ENCODE measurements around the gene MCF2L.
A peak's percentile ranks its signal among the peaks of the same experiment; 100 is the strongest.

MCF2L gene

DNA sequence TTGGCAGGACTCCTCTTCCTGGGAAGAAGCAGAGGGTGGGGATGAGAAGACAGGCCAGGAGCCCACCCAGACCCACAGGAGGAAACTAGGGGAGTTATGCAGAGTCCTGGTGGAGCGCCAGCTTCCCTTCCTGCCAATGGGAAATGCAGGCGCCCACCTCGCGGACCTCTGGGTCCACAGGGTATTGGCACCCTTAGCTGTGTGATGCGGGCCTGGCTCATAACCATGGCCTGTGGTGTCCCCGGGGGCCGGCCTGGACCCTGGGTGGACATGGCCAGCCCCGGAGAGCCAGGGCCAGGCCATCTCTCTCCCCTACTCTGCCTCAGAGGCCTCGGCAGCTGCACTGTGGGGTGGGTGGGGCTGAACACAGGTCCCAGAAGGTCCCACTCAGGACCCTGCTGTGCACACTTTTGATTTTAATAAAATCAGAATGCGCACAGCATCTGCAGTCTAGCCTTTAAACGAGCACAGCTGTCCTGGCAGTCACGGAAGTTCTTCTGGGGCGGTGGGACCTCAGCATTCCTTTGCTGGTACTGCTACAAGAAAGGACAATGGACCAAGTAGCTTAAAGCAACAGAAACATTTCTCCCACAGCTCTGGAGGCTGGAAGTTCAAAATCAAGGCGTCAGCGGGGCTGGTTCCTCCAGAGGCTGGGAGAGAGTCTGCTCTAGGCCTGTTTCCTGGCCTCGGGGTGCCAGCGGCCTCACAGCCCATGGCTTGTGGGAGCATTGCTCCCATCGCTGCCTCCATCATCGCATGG lies 155.4 kb downstream of the MCF2L start:
- no peaks in the 10 kb centered on the region for H3K36me3 ChIP-seq (ENCODE audit: control insufficient read depth in 5 of 5, insufficient read depth in 5 of 5, low read length in 5 of 5)
- no peak overlapping the region for H3K9ac ChIP-seq (ENCODE audit: low read length in 5 of 5)
- H3K4me1 ChIP-seq (ENCODE audit: control insufficient read depth in 5 of 5, insufficient read depth in 5 of 5, low read length in 5 of 5): peaks cover 0 to 7% (median 0%) of the 10 kb centered on the region in 5 donors

DNA sequence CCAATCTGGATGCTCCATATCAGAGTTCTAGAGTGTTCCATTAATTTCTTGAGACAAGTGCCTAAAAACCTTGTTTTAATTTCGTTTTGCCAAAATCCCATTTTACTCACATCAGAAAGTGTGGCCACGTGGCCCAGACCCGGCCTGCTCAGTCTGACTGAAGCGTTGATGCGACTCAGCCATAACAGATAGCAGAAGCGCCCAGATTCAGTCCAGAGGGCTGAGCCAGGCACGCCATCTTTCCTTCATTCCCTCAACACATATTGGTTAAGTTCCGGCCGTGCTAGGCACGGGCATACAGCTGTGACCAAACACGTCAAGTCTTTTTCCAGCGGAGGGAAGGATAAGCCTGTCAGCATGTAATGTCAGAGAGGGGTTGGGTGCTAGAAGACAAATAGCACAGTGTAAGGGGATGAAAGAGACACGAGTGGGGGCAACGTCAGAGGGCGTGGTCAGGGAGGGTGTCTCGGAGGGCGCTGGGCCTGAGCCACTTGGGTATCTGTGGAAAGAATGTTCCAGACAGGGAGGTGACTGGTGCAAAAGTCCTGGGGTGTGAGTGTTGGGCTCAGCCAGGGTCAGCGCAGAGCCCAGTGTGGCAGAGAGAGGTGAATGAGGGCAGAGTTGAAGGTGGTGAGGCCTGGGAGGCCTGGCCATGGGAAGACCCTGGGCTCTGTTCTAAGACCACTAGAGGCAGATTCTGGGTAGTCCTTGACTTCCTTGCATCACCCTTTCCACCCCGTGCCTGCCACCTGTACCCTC lies 156.7 kb downstream of the MCF2L start:
- Histone ChIP-seq H3K27me3 (ENCODE audit: control insufficient read depth in 5 of 5, insufficient read depth in 4 of 5, low read length in 5 of 5) (peaks cover 5 to 36% (median 27%) of the 10 kb centered on the region in 5 donors), H3K4me3 (ENCODE audit: low read depth in 1 of 5, low read length in 5 of 5) (no peak overlapping the region), H3K36me3 (ENCODE audit: control insufficient read depth in 5 of 5, insufficient read depth in 5 of 5, low read length in 5 of 5) (peaks cover 0 to 2% (median 0%) of the 10 kb centered on the region in 5 donors), H3K27ac (ENCODE audit: low read depth, low read length) (no peak overlapping the region), H3K4me1 (ENCODE audit: control insufficient read depth in 5 of 5, insufficient read depth in 5 of 5, low read length in 5 of 5) (peaks cover 0 to 12% (median 0%) of the 10 kb centered on the region in 5 donors), H3K9me3 (ENCODE audit: control insufficient read depth in 5 of 5, low read length in 5 of 5) (no peaks in the 10 kb centered on the region), H3K9ac (ENCODE audit: low read length in 5 of 5) (no peak overlapping the region)

More for the DNA sequence above, 155.4 kb downstream of the MCF2L start:
- Histone ChIP-seq H3K27me3 (ENCODE audit: control insufficient read depth in 5 of 5, insufficient read depth in 4 of 5, low read length in 5 of 5) (peaks cover 5 to 31% (median 23%) of the 10 kb centered on the region in 5 donors), H3K4me3 (ENCODE audit: low read depth in 1 of 5, low read length in 5 of 5) (no peak overlapping the region), H3K9me3 (ENCODE audit: control insufficient read depth in 5 of 5, low read length in 5 of 5) (no peaks in the 10 kb centered on the region), H3K27ac (ENCODE audit: low read depth, low read length) (no peak overlapping the region)

- H3K4me1 ChIP-seq (ENCODE audit: control insufficient read depth in 5 of 5, insufficient read depth in 5 of 5, low read length in 5 of 5): peaks cover 0 to 12% (median 0%) of the 10 kb centered on the region in 5 donors
- no peak overlapping the region for H3K4me3 ChIP-seq (ENCODE audit: low read depth in 1 of 5, low read length in 5 of 5)
- H3K36me3 ChIP-seq (ENCODE audit: control insufficient read depth in 5 of 5, insufficient read depth in 5 of 5, low read length in 5 of 5): peaks cover 0 to 2% (median 0%) of the 10 kb centered on the region in 5 donors
- H3K9me3 ChIP-seq (ENCODE audit: control insufficient read depth in 5 of 5, low read length in 5 of 5): no peaks in the 10 kb centered on the region
- peaks cover 5 to 33% (median 24%) of the 10 kb centered on the region in 5 donors for H3K27me3 ChIP-seq (ENCODE audit: control insufficient read depth in 5 of 5, insufficient read depth in 4 of 5, low read length in 5 of 5)
- H3K9ac ChIP-seq (ENCODE audit: low read length in 5 of 5): no peak overlapping the region
- no peak overlapping the region for H3K27ac ChIP-seq (ENCODE audit: low read depth, low read length)
Observed at GRCh38 chr13:113126265-113127150, 157.5 kb downstream of the MCF2L start.

- H3K27ac ChIP-seq (ENCODE audit: low read depth, low read length): no peak overlapping the region
- no peaks in the 10 kb centered on the region for H3K9me3 ChIP-seq (ENCODE audit: control insufficient read depth in 5 of 5, low read length in 5 of 5)
- peaks cover 0 to 2% (median 0%) of the 10 kb centered on the region in 5 donors for H3K36me3 ChIP-seq (ENCODE audit: control insufficient read depth in 5 of 5, insufficient read depth in 5 of 5, low read length in 5 of 5)
- H3K4me1 ChIP-seq (ENCODE audit: control insufficient read depth in 5 of 5, insufficient read depth in 5 of 5, low read length in 5 of 5): peaks cover 0 to 5% (median 0%) of the 10 kb centered on the region in 5 donors
- H3K27me3 ChIP-seq (ENCODE audit: control insufficient read depth in 5 of 5, insufficient read depth in 4 of 5, low read length in 5 of 5): peaks cover 0 to 23% (median 9%) of the 10 kb centered on the region in 5 donors
- no peak overlapping the region for H3K9ac ChIP-seq (ENCODE audit: low read length in 5 of 5)
- H3K4me3 ChIP-seq (ENCODE audit: low read depth in 1 of 5, low read length in 5 of 5): peak overlapping the region in 2 of 5 donors; percentile 46 to 48
Observed at GRCh38 chr13:113129480-113129879, 160.5 kb downstream of the MCF2L start.

- Histone ChIP-seq H3K27me3 (ENCODE audit: control insufficient read depth in 5 of 5, insufficient read depth in 4 of 5, low read length in 5 of 5) (peaks cover 0 to 20% (median 9%) of the 10 kb centered on the region in 5 donors), H3K27ac (ENCODE audit: low read depth, low read length) (no peak overlapping the region), H3K4me1 (ENCODE audit: control insufficient read depth in 5 of 5, insufficient read depth in 5 of 5, low read length in 5 of 5) (peaks cover 0 to 5% (median 0%) of the 10 kb centered on the region in 5 donors), H3K9me3 (ENCODE audit: control insufficient read depth in 5 of 5, low read length in 5 of 5) (no peaks in the 10 kb centered on the region), H3K36me3 (ENCODE audit: control insufficient read depth in 5 of 5, insufficient read depth in 5 of 5, low read length in 5 of 5) (peaks cover 0 to 2% (median 0%) of the 10 kb centered on the region in 5 donors), H3K4me3 (ENCODE audit: low read depth in 1 of 5, low read length in 5 of 5) (peak overlapping the region in 4 of 5 donors; percentile 6 to 48 (median 32)), H3K9ac (ENCODE audit: low read length in 5 of 5) (no peak overlapping the region)
Observed at GRCh38 chr13:113129921-113130750, 161.1 kb downstream of the MCF2L start.

GRCh38 chr13:113135281-113135760 lies 166.3 kb downstream of the MCF2L start:
- Histone ChIP-seq H3K36me3 (ENCODE audit: control insufficient read depth in 5 of 5, insufficient read depth in 5 of 5, low read length in 5 of 5) (peaks cover 0 to 2% (median 0%) of the 10 kb centered on the region in 5 donors), H3K9me3 (ENCODE audit: control insufficient read depth in 5 of 5, low read length in 5 of 5) (no peaks in the 10 kb centered on the region), H3K9ac (ENCODE audit: low read length in 5 of 5) (no peak overlapping the region), H3K4me1 (ENCODE audit: control insufficient read depth in 5 of 5, insufficient read depth in 5 of 5, low read length in 5 of 5) (no peaks in the 10 kb centered on the region), H3K4me3 (ENCODE audit: low read depth in 1 of 5, low read length in 5 of 5) (no peak overlapping the region), H3K27me3 (ENCODE audit: control insufficient read depth in 5 of 5, insufficient read depth in 4 of 5, low read length in 5 of 5) (peaks cover 0 to 4% (median 0%) of the 10 kb centered on the region in 5 donors), H3K27ac (ENCODE audit: low read depth, low read length) (no peak overlapping the region)

DNA sequence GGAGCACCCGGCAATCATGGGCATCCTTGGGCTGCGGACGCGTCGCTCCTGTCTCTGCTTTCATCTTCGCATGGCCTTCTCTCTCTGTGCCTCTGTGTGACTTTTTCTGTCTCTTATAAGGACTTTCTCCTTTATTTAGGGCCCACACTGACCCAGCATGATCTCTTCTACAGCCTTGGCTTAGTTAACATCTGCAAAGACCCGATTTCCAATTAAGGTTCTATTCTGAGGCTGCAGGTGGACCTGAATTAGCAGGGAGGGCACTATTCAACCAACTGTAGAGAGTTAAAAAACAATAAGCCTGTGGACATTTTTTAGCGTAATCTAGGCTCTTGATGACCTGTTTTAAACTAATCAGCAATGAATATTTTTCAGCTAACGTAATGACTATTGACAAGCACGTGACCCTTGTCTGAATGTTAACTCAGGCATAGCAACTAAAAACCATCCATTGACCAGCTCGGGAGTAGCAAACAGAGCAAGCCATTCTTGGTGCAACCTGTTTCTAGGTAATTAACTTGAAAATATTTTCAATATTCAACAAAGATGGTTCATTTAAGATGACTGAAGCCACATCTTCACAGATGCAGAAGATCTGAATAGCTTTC lies 168.8 kb downstream of the MCF2L start:
- H3K4me3 ChIP-seq (ENCODE audit: low read depth in 1 of 5, low read length in 5 of 5): no peak overlapping the region
- H3K9ac ChIP-seq (ENCODE audit: low read length in 5 of 5): no peak overlapping the region
- no peaks in the 10 kb centered on the region for H3K9me3 ChIP-seq (ENCODE audit: control insufficient read depth in 5 of 5, low read length in 5 of 5)
- H3K27ac ChIP-seq (ENCODE audit: low read depth, low read length): no peak overlapping the region
- peaks cover 0 to 4% (median 0%) of the 10 kb centered on the region in 5 donors for H3K36me3 ChIP-seq (ENCODE audit: control insufficient read depth in 5 of 5, insufficient read depth in 5 of 5, low read length in 5 of 5)
- H3K27me3 ChIP-seq (ENCODE audit: control insufficient read depth in 5 of 5, insufficient read depth in 4 of 5, low read length in 5 of 5): peaks cover 0 to 4% (median 0%) of the 10 kb centered on the region in 5 donors
- H3K4me1 ChIP-seq (ENCODE audit: control insufficient read depth in 5 of 5, insufficient read depth in 5 of 5, low read length in 5 of 5): no peaks in the 10 kb centered on the region

- H3K4me3 ChIP-seq (ENCODE audit: low read depth in 1 of 5, low read length in 5 of 5): no peak overlapping the region
- peaks cover 0 to 4% (median 0%) of the 10 kb centered on the region in 5 donors for H3K36me3 ChIP-seq (ENCODE audit: control insufficient read depth in 5 of 5, insufficient read depth in 5 of 5, low read length in 5 of 5)
- peaks cover 0 to 4% (median 1%) of the 10 kb centered on the region in 5 donors for H3K27me3 ChIP-seq (ENCODE audit: control insufficient read depth in 5 of 5, insufficient read depth in 4 of 5, low read length in 5 of 5)
- H3K4me1 ChIP-seq (ENCODE audit: control insufficient read depth in 5 of 5, insufficient read depth in 5 of 5, low read length in 5 of 5): no peaks in the 10 kb centered on the region
- H3K9me3 ChIP-seq (ENCODE audit: control insufficient read depth in 5 of 5, low read length in 5 of 5): no peaks in the 10 kb centered on the region
- no peak overlapping the region for H3K27ac ChIP-seq (ENCODE audit: low read depth, low read length)
- no peak overlapping the region for H3K9ac ChIP-seq (ENCODE audit: low read length in 5 of 5)
Observed at GRCh38 chr13:113138792-113139551, 170.0 kb downstream of the MCF2L start.

Measured in subcutaneous abdominal adipose tissue (tissue), 5 donors.